Loucy (cell line): ENCODE data around the gene GRAPL.
"Not testable (repeated sequence)": the region's sequence is repeated elsewhere in the genome, so short reads cannot be mapped to it uniquely, and the experiment has no call there.

Source experiments
- H2AFZ ChIP-seq: fragments of 200-600 bp; sonication (generic); 2 replicates; pipeline ENCODE4 v1.6.0; 2016; ENCODE audit warnings: antibody characterized with exemption, mild to moderate bottlenecking, low read length, moderate library complexity
- H3F3A ChIP-seq: fragments of 200-600 bp; 2 replicates; pipeline ENCODE4 v1.6.0; 2016; ENCODE audit warnings: antibody characterized with exemption, low read depth, mild to moderate bottlenecking
- H3K27me3 ChIP-seq: fragments of 200-600 bp; sonication (generic); 2 replicates; pipeline ENCODE4 v1.6.1; 2014; ENCODE audit warnings: low read length, mild to moderate bottlenecking; ENCODE audit not compliant: insufficient read depth, poor library complexity, severe bottlenecking
- H3K36me3 ChIP-seq: fragments of 200-600 bp; sonication (generic); 2 replicates; pipeline ENCODE4 v1.6.1; 2016; ENCODE audit warnings: low read length; ENCODE audit not compliant: insufficient read depth
- H3K4me1 ChIP-seq: fragments of 200-600 bp; sonication (generic); 2 replicates; pipeline ENCODE4 v1.5.1; 2014; ENCODE audit warnings: low read length, mild to moderate bottlenecking; ENCODE audit not compliant: insufficient read depth, poor library complexity, severe bottlenecking
- H3K4me2 ChIP-seq: fragments of 200-600 bp; sonication (generic); 2 replicates; pipeline ENCODE4 v1.6.0; 2014; ENCODE audit warnings: antibody characterized with exemption, low read length, low read depth, mild to moderate bottlenecking; ENCODE audit not compliant: poor library complexity, severe bottlenecking
- H3K4me3 ChIP-seq: fragments of 200-600 bp; sonication (generic); 2 replicates; pipeline ENCODE4 v1.5.1; 2014; ENCODE audit warnings: low read length, mild to moderate bottlenecking, mixed read lengths; ENCODE audit not compliant: poor library complexity, severe bottlenecking
- H3K79me2 ChIP-seq: fragments of 200-600 bp; sonication (generic); 2 replicates; pipeline ENCODE4 v1.6.1; 2014; ENCODE audit warnings: low read length; ENCODE audit not compliant: insufficient read depth
- H3K9ac ChIP-seq: fragments of 200-600 bp; sonication (generic); 2 replicates; pipeline ENCODE4 v1.6.0; 2014; ENCODE audit warnings: mild to moderate bottlenecking, low read depth, low read length, moderate library complexity; ENCODE audit not compliant: poor library complexity, severe bottlenecking
- H3K9me2 ChIP-seq: fragments of 200-600 bp; sonication (generic); replicated peaks from 2 replicates; pipeline ENCODE4 v1.6.1; 2016; ENCODE audit warnings: low read depth, low read length, mixed read lengths
- H3K9me3 ChIP-seq: fragments of 200-600 bp; sonication (generic); 2 replicates; pipeline ENCODE4 v1.6.1; 2014; ENCODE audit warnings: mild to moderate bottlenecking, antibody characterized with exemption, low read length, low read depth; ENCODE audit not compliant: insufficient read depth
- H4K20me1 ChIP-seq: fragments of 200-600 bp; sonication (generic); 2 replicates; pipeline ENCODE4 v1.6.0; 2014; ENCODE audit warnings: antibody characterized with exemption, low read length, mild to moderate bottlenecking; ENCODE audit not compliant: insufficient read depth, poor library complexity, severe bottlenecking

Gene GRAPL

DNA sequence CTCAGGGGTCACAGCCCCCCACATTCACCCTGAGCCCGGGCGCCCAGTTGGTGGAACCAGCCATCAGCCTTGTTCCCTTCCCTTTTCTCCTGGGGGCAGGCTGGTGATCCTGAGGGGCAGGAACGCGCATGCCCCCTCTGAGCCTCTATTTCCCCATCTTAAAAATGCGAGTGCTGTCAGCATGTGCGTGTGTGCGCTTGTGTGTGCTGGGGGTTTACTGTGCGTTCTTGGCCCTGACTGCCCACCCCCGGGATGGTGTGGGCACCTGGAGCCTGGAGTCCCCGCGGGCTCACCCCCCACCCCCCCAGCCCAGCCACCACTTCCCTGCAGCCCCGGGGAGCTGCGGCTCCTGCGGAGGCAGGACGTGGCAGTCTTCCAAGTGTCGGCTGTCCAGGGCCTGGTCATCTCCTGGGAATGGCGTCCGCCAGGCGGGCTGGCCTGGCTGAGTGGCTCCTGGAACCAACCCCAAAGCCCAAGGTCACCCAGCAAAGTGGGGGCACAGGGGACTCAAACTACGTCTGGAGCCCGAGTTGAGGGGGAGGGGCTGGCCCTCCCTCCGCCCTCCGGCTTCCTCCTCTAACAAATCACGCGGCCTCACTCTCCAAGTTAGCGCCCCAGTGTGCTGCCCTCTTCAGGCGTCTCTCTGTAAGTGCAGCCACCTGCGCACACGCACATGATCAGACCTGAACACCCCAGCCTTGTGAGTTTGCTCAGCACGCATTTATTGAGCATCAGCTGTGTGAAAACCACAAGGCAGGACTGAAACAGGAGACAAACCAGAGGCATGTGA lies 14.2 kb downstream of the GRAPL start:
- H3K27me3 ChIP-seq, H3F3A ChIP-seq, H3K36me3 ChIP-seq, H3K4me2 ChIP-seq, H3K4me3 ChIP-seq, H3K4me1 ChIP-seq, H4K20me1 ChIP-seq, H3K9me2 ChIP-seq, H3K79me2 ChIP-seq, H3K9ac ChIP-seq, H3K9me3 ChIP-seq, H2AFZ ChIP-seq: not testable (repeated sequence)

DNA sequence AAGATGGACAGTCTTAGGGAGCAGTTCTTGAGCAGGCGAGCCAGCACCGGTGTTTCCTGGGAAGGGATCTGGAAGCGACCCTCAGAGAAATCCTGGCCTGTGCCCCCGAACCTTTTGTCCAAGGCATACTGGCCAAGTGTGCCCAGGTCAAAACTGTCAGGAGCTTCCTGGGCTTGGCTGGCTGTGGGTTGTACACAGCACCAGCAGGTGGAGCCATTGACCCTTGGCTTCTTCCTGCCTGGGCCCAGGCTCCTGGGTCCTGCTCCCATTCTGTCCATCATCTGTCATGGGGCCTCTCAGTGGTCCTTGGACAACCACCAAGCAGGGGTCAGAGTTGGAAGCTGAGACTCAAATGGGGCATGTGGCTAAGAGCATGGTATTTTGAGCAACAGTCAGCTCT lies 15.0 kb downstream of the GRAPL start:
- not testable (repeated sequence) for H3K4me2 ChIP-seq, H3K4me1 ChIP-seq, H3K27me3 ChIP-seq

DNA sequence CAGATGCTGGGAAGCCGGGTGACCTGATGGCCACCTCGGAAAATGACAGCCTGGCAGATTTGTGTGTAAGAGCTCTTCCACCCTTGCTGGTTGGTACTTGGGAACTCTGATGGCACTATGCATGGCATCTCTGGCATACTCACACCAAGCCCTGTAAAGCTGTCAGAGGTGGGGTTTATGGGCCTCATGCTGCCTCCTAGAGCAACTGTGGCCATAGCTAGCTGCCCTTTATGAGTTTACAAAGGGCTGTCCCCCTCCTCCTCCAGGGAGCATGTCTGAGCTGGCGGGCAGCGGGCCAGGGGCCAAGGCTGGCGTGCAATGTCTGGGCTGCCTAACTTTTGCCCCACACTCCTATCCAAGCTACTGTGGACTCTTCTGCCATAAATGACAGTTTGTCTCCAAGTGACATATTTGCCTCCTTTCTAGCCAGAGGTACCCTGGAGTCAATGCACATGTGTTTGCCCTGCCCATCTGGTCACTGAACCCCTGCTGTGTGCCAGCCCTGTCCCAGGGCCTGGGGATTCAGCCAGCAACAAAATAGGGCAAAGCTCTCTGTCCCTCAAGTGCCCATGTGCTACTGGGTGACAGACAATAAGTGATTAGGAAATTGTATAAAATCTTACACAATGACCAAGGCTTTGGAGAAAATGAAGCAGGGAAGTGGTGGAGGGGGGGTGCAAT lies 15.8 kb downstream of the GRAPL start:
- not testable (repeated sequence) for H3K79me2 ChIP-seq, H3K9ac ChIP-seq, H3F3A ChIP-seq, H3K9me3 ChIP-seq, H3K36me3 ChIP-seq, H3K4me2 ChIP-seq, H3K4me3 ChIP-seq, H3K27me3 ChIP-seq, H3K4me1 ChIP-seq, H4K20me1 ChIP-seq, H3K9me2 ChIP-seq, H2AFZ ChIP-seq

More for the DNA sequence above, 15.0 kb downstream of the GRAPL start:
- H3K36me3 ChIP-seq, H3K9ac ChIP-seq, H2AFZ ChIP-seq, H3F3A ChIP-seq, H3K4me3 ChIP-seq, H3K9me2 ChIP-seq, H4K20me1 ChIP-seq, H3K9me3 ChIP-seq, H3K79me2 ChIP-seq: not testable (repeated sequence)

DNA sequence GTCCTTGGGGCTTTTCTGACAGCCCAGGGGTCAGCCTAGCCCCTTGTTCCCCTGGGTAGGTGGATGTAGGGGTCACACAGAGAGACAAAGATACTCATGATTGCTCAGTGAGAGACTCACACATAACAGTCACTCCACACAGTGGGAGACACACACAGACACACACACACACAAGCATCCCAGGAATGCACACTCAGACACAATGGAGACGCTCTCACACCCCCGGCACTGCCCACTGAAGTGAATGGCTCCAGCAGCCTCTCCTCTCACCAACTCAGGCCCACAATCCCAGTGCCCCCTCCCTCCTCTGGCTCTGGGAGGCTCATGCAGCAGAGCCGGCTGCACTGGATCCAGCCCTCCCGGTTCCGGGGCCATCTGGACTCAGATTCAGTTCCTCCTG lies 17.0 kb downstream of the GRAPL start:
- not testable (repeated sequence) for H3K79me2 ChIP-seq, H3K4me1 ChIP-seq, H3K9me2 ChIP-seq

DNA sequence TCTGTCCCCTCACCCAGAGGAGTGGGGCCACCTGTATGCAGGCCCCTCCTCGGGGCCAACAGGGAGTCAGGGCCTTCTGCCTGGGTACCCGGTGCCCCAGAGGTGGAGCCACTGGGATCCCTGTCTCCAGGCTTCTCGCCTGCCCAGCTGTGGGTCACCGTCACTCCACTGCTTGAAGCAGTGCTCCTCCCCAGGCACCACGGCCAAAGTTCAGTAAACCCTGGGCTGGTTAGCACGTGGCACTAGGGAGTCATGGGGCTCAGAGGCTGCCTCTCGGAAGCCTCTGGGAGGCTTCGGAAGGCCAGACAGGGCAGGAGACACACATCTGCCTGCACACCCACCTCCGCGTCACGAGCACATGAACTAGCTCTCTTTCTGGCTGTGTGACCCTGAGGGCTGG lies 18.1 kb downstream of the GRAPL start:
- H3K9me2 ChIP-seq, H3K79me2 ChIP-seq, H3F3A ChIP-seq, H3K27me3 ChIP-seq, H4K20me1 ChIP-seq, H3K4me2 ChIP-seq, H3K36me3 ChIP-seq, H3K9me3 ChIP-seq, H3K4me3 ChIP-seq, H3K9ac ChIP-seq, H3K4me1 ChIP-seq, H2AFZ ChIP-seq: not testable (repeated sequence)

More for the DNA sequence above, 17.0 kb downstream of the GRAPL start:
- H2AFZ ChIP-seq, H3K9me3 ChIP-seq, H3K27me3 ChIP-seq, H3K4me2 ChIP-seq, H3K4me3 ChIP-seq, H4K20me1 ChIP-seq, H3K9ac ChIP-seq, H3F3A ChIP-seq, H3K36me3 ChIP-seq: not testable (repeated sequence)

DNA sequence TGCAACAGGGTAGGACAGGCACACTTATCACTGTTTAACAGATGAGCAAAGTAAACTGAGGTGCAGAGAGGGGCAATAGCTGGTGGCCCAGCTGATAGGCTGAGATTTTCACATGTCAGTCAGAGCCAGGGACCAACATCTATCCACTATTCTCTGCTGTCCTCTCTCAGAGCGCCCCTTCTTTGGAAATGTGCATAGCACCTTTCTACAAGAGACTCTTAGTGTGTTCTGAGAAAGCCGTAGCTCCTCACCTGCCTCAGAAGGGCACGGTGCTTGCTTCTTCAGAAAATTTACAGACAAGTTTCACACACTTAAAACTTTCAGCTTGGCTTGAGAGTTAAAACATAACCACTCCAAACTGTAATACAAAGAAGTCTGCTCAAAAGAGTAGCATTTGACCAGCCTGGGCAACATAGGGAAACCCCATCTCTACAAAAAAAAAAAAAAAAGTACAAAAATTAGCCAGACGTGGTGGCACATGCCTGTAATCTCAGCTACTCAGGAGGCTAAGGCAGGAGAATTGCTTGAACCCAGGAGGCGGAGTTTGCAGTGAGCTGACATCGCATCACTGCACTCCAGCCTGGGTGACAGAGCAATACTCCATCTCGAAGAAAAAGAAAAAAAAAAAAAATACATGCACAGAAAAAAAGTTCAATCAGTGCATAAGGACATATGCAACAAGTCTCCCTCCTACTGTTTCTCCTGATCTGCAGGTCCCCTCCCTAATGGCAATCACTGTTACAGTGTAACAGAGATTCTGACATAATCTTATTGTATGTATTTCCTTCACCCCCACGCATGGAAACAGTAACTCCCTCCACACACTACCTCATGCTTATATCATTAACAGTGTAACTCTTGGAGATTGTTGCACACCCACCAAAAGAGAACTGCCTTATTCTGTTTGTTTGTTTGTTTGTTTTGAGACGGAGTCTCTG lies 23.6 kb downstream of the GRAPL start:
- not testable (repeated sequence) for H3K4me1 ChIP-seq, H2AFZ ChIP-seq, H4K20me1 ChIP-seq, H3F3A ChIP-seq, H3K9me3 ChIP-seq, H3K36me3 ChIP-seq, H3K79me2 ChIP-seq, H3K4me2 ChIP-seq, H3K27me3 ChIP-seq, H3K9me2 ChIP-seq, H3K9ac ChIP-seq, H3K4me3 ChIP-seq

DNA sequence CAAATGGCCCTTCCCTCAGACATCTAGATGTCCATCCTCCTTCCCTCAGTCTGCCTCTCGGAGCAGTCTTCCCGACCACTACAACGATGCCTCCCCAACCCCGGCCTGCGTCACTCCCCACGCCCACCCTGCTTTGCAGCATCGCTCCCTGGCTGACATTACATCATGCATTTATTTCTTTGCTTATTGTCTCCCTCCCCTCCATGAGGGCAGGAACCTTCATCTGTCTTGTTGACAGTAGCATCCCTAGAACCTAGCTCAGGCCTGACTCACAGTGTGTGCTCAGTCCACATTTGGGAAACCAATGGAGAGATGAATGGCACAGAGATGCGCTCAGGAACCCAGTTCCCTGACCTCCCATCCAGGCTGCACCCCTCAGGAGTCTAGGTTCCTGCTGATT lies 30.2 kb downstream of the GRAPL start:
- H3K4me2 ChIP-seq, H4K20me1 ChIP-seq, H3K4me3 ChIP-seq, H3K4me1 ChIP-seq, H3K27me3 ChIP-seq, H3K36me3 ChIP-seq, H2AFZ ChIP-seq, H3K9ac ChIP-seq, H3F3A ChIP-seq, H3K79me2 ChIP-seq, H3K9me2 ChIP-seq, H3K9me3 ChIP-seq: not testable (repeated sequence)
